HCT116 (cell line): ENCODE data around the gene SLC19A1. TPM values are rescaled to one million over a fixed set of nuclear protein-coding genes. Genes with fewer than 3 reads are reported as not detected.

Experiments used
- ATAC-seq: fragments of 200-7000 bp; cut with Tn5 transposase; 2 replicates; pipeline ENCODE4 v1.9.1; 2020; ENCODE audit warnings: mild to moderate bottlenecking, moderate library complexity
- BruUV-seq: library from RNA; stranded (reverse); fragments of 400-500 nt; replicated peaks from 2 replicates; lab custom pipeline; 2021; lab: Mats Ljungman, UMichigan
- CTCF ChIA-PET: fragments of 300-600 bp; sonication (Branson Sonifier 250); formaldehyde crosslinking; loops from one replicate; lab custom pipeline; 2021; ENCODE audit warnings: antibody characterized with exemption; lab: Charles Lee
- POLR2A ChIA-PET: fragments of 300-600, 350-600 bp; sonication (Branson Sonifier 250); formaldehyde crosslinking; loops from one replicate; lab custom pipeline; 2021; ENCODE audit warnings: antibody characterized with exemption; lab: Charles Lee
- RAD21 ChIA-PET, 2 experiments: fragments of 300-600 bp; sonication (Branson Sonifier 250); formaldehyde crosslinking; loops; one replicate each; lab custom pipeline; 2023; ENCODE audit warnings: low total read pairs in 2 of 2; ENCODE audit not compliant: uncharacterized antibody in 2 of 2, unreplicated experiment in 2 of 2, low non-redundant PET in 1 of 2; lab: Charles Lee
- DNase-seq: peaks from one replicate; pipeline ENCODE4 v3.0.0-alpha.2; 2010; ENCODE audit warnings: low read depth, low spot score
- H2AFZ ChIP-seq: fragments of 200-600 bp; shearing (Covaris generic), sonication (generic); 2 replicates; pipeline ENCODE4 v1.6.1; 2017; ENCODE audit warnings: low read depth, mixed run types, mixed read lengths, antibody characterized with exemption, low read length; ENCODE audit not compliant: poor library complexity, severe bottlenecking
- H3K27ac ChIP-seq: 2 replicates; pipeline ENCODE4 v1.5.1; 2012; ENCODE audit warnings: low read depth, low read length
- H3K27me3 ChIP-seq: fragments of 200-600 bp; sonication (generic); 2 replicates; pipeline ENCODE4 v1.6.1; 2016; ENCODE audit warnings: mixed run types, low read length, mixed read lengths; ENCODE audit not compliant: insufficient read depth
- H3K36me3 ChIP-seq, 2 experiments: fragments of 200-500 bp in 1 of 2; fragments of 200-600 bp in 1 of 2; sonication (Bioruptor generic) in 1 of 2; sonication (generic) in 1 of 2; 2 replicates each; pipeline versions ENCODE4 v1.5.1 to v1.6.1; 2014 to 2016; ENCODE audit warnings: low read length in 2 of 2, inconsistent platforms in 1 of 2, mixed read lengths in 1 of 2, mixed run types in 1 of 2; ENCODE audit not compliant: insufficient read depth in 2 of 2, control insufficient read depth in 1 of 2
- H3K4me1 ChIP-seq, 2 experiments: fragments of 200-600 bp in 1 of 2; sonication (generic) in 1 of 2; 2 replicates each; pipeline versions ENCODE4 v1.5.1 to v1.6.1; 2012 to 2017; ENCODE audit warnings: low read length in 2 of 2, inconsistent platforms in 1 of 2, mild to moderate bottlenecking in 1 of 2, mixed read lengths in 1 of 2, mixed run types in 1 of 2, moderate library complexity in 1 of 2; ENCODE audit not compliant: insufficient read depth in 2 of 2, control insufficient read depth in 1 of 2
- H3K4me2 ChIP-seq: fragments of 200-600 bp; sonication (generic); 2 replicates; pipeline ENCODE4 v1.6.1; 2017; ENCODE audit warnings: mixed run types, low read length, mixed read lengths
- H3K4me3 ChIP-seq, 2 experiments: fragments of 200-600 bp in 1 of 2; sonication (generic) in 1 of 2; replicated peaks in 1 of 2; 2 replicates each; pipeline ENCODE4 v1.5.1; 2011 to 2016; ENCODE audit warnings: low read length in 2 of 2, control low read depth in 1 of 2, low read depth in 1 of 2, mild to moderate bottlenecking in 1 of 2, mixed read lengths in 1 of 2, mixed run types in 1 of 2
- H3K79me2 ChIP-seq: fragments of 200-600 bp; sonication (generic); 2 replicates; pipeline ENCODE4 v1.6.1; 2017; ENCODE audit warnings: mild to moderate bottlenecking, mixed run types, low read length, moderate library complexity, mixed read lengths; ENCODE audit not compliant: insufficient read depth
- H3K9ac ChIP-seq: fragments of 200-600 bp; sonication (generic); 2 replicates; pipeline ENCODE4 v1.6.1; 2016; ENCODE audit warnings: low read length, mixed read lengths
- H3K9me2 ChIP-seq: fragments of 200-600 bp; sonication (generic), shearing (Covaris generic); 2 replicates; pipeline ENCODE4 v1.6.1; 2017; ENCODE audit warnings: mixed run types, mild to moderate bottlenecking, moderate library complexity; ENCODE audit not compliant: insufficient read depth
- H3K9me3 ChIP-seq, 2 experiments: fragments of 200-500 bp in 1 of 2; fragments of 200-600 bp in 1 of 2; sonication (Bioruptor generic) in 1 of 2; sonication (generic) in 1 of 2; 2 replicates each; pipeline ENCODE4 v1.6.1; 2014 to 2017; ENCODE audit warnings: low read length in 2 of 2, mixed read lengths in 2 of 2, inconsistent platforms in 1 of 2, low read depth in 1 of 2, mild to moderate bottlenecking in 1 of 2, mixed run types in 1 of 2, moderate library complexity in 1 of 2; ENCODE audit not compliant: control insufficient read depth in 1 of 2, insufficient read depth in 1 of 2
- H4K20me1 ChIP-seq: fragments of 200-600 bp; sonication (generic), shearing (Covaris generic); 2 replicates; pipeline ENCODE4 v1.6.1; 2017; ENCODE audit warnings: mixed run types, mild to moderate bottlenecking, moderate library complexity; ENCODE audit not compliant: insufficient read depth
- CBX3 ChIP-seq: IDR thresholded peaks from 2 replicates; pipeline ENCODE4 v1.6.1; 2012; ENCODE audit warnings: low read depth
- CEBPB ChIP-seq: IDR thresholded peaks from 2 replicates; pipeline ENCODE4 v1.6.1; 2012; ENCODE audit warnings: low read depth
- EGR1 ChIP-seq: IDR thresholded peaks from 2 replicates; pipeline ENCODE4 v1.6.1; 2012; ENCODE audit warnings: low read depth
- ELF1 ChIP-seq: IDR thresholded peaks from 2 replicates; pipeline ENCODE4 v1.6.1; 2012; ENCODE audit warnings: low read depth, borderline replicate concordance
- EZH2phosphoT487 ChIP-seq: fragments of 200-600 bp; IDR thresholded peaks from 2 replicates; pipeline ENCODE4 v1.6.1; 2018; ENCODE audit warnings: antibody characterized with exemption, borderline replicate concordance
- POLR2A ChIP-seq: IDR thresholded peaks from 2 replicates; pipeline ENCODE4 v1.7.0; 2011; ENCODE audit warnings: borderline replicate concordance; ENCODE audit not compliant: insufficient read depth, insufficient read length; ENCODE audit errors: extremely low read depth
- POLR2AphosphoS5 ChIP-seq: IDR thresholded peaks from 2 replicates; pipeline ENCODE4 v1.6.1; 2011; ENCODE audit warnings: mild to moderate bottlenecking, low read depth, low read length, moderate library complexity
- RAD21 ChIP-seq: IDR thresholded peaks from 2 replicates; pipeline ENCODE4 v1.6.1; 2012; ENCODE audit warnings: low read depth, mild to moderate bottlenecking
- SIN3A ChIP-seq: IDR thresholded peaks from 2 replicates; pipeline ENCODE4 v1.6.1; 2012; ENCODE audit warnings: low read depth
- SP1 ChIP-seq: IDR thresholded peaks from 2 replicates; pipeline ENCODE4 v1.6.1; 2012; ENCODE audit warnings: low read depth
- SRF ChIP-seq: IDR thresholded peaks from 2 replicates; pipeline ENCODE4 v1.6.1; 2012; ENCODE audit warnings: low read depth
- TCF7L2 ChIP-seq: IDR thresholded peaks from 2 replicates; pipeline ENCODE4 v1.7.0; 2011; ENCODE audit warnings: borderline replicate concordance, inconsistent platforms; ENCODE audit not compliant: insufficient read depth, insufficient read length; ENCODE audit errors: extremely low read depth
- ZFX ChIP-seq: fragments of 450-650 bp; IDR thresholded peaks from 2 replicates; pipeline ENCODE4 v1.6.1; 2017
- ZNF274 ChIP-seq: fragments of 200-500 bp; sonication (Bioruptor generic); IDR thresholded peaks from 2 replicates; pipeline ENCODE4 v1.6.1; 2014; ENCODE audit warnings: mild to moderate bottlenecking, low read depth, low read length, inconsistent platforms
- intact Hi-C: fragments of 100-400 bp; cut with micrococcal nuclease; formaldehyde crosslinking; loops from 2 replicates; pipeline ENCODE4 v1.10.0; 2022
- total RNA-seq: library from RNA; stranded (reverse); gene quantifications from one replicate; pipeline ENCODE4 v1.2.1, GENCODE V29; 2021; ENCODE audit not compliant: unreplicated experiment
- TF ChIP-seq, protein P1 (sequence below): IDR thresholded peaks from 2 replicates; pipeline ENCODE4 v1.6.1; 2012
- TF ChIP-seq, protein P2 (sequence below): IDR thresholded peaks from 2 replicates; pipeline ENCODE4 v1.6.1; 2012
- TF ChIP-seq, protein P3 (sequence below): IDR thresholded peaks from 2 replicates; pipeline ENCODE4 v1.6.1; 2012; ENCODE audit warnings: low read depth

The SLC19A1 gene
- total RNA-seq, 1 experiment from 2014 or later, result 50.2 TPM

DNA sequence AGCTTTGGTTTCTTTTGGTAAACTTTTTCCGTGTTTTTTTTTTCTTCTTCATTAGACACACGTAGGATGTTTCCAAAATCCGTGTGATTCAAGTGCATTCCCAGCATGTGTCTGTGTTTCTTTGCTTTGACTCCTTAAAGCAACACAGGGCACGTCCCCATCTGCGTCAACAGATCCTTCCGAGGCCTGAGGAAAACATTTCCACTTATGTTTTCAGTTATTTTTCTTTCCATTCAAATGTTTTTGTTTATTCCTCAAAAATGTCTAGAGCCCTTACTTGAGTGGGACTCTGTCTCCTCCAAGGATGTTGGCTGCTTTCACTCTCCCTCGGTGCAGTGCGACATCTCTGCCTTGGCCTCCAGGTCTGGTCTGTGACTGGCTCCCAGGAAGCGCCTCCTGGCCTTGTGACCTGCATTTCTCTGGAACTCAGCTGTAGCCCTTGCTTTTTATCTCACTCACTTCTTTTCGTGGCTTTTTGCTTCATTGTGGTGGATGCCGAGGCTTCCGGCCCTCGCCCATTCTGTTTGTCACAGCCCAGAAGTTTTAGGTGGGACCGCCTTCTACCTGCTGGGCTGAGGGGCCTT lies 31.3 kb upstream of the SLC19A1 start:
- Histone ChIP-seq H4K20me1 (no peaks in the 10 kb centered on the region), H3K79me2 (no peaks in the 10 kb centered on the region), H3K9me2 (no peaks in the 10 kb centered on the region), H3K27ac (no peak overlapping the region), H3K9me3 (no peaks in the 10 kb centered on the region), H3K4me2 (no peak overlapping the region), H3K9ac (no peak overlapping the region), H3K27me3 (no peaks in the 10 kb centered on the region), H3K4me3 (no peak overlapping the region), H2AFZ (no peak overlapping the region), H3K36me3 (no peaks in the 10 kb centered on the region), H3K4me1 (no peaks in the 10 kb centered on the region)
- POLR2A ChIA-PET, result no interaction called here
- RAD21 ChIA-PET, result no interaction called here
- BruUV-seq, result no TSS peak
- no peak for ATAC-seq
- no peak for DNase-seq
- CTCF ChIA-PET, result interaction anchor here (0.8 kb wide), 1 partner anchor 18 kb away, joined by 3 read pairs; no protein-coding TSS in a partner anchor
- TF ChIP-seq EGR1 (no peak), SRF (no peak), ZFX (no peak), EZH2phosphoT487 (no peak), POLR2A (no peak), CBX3 (no peak), ELF1 (no peak), CEBPB (no peak), SIN3A (no peak), POLR2AphosphoS5 (no peak), TCF7L2 (no peak), SP1 (no peak), RAD21 (no peak), ZNF274 (no peak)
- TF ChIP-seq, protein P1, sequence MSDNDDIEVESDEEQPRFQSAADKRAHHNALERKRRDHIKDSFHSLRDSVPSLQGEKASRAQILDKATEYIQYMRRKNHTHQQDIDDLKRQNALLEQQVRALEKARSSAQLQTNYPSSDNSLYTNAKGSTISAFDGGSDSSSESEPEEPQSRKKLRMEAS, result no peak
- TF ChIP-seq, protein P2, sequence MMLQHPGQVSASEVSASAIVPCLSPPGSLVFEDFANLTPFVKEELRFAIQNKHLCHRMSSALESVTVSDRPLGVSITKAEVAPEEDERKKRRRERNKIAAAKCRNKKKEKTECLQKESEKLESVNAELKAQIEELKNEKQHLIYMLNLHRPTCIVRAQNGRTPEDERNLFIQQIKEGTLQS, result no peak
- TF ChIP-seq, protein P3, sequence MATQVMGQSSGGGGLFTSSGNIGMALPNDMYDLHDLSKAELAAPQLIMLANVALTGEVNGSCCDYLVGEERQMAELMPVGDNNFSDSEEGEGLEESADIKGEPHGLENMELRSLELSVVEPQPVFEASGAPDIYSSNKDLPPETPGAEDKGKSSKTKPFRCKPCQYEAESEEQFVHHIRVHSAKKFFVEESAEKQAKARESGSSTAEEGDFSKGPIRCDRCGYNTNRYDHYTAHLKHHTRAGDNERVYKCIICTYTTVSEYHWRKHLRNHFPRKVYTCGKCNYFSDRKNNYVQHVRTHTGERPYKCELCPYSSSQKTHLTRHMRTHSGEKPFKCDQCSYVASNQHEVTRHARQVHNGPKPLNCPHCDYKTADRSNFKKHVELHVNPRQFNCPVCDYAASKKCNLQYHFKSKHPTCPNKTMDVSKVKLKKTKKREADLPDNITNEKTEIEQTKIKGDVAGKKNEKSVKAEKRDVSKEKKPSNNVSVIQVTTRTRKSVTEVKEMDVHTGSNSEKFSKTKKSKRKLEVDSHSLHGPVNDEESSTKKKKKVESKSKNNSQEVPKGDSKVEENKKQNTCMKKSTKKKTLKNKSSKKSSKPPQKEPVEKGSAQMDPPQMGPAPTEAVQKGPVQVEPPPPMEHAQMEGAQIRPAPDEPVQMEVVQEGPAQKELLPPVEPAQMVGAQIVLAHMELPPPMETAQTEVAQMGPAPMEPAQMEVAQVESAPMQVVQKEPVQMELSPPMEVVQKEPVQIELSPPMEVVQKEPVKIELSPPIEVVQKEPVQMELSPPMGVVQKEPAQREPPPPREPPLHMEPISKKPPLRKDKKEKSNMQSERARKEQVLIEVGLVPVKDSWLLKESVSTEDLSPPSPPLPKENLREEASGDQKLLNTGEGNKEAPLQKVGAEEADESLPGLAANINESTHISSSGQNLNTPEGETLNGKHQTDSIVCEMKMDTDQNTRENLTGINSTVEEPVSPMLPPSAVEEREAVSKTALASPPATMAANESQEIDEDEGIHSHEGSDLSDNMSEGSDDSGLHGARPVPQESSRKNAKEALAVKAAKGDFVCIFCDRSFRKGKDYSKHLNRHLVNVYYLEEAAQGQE, result no peak
- intact Hi-C loops, result no loop called here
